Ascending aorta (tissue), 2 donors: Measurements from ENCODE around the gene SLC39A7. TPM values are rescaled to one million over a fixed set of nuclear protein-coding genes. Genes with fewer than 3 reads are reported as not detected.

Source experiments
- DNase-seq, 2 donors: peaks; one replicate each; pipeline ENCODE4 v3.0.0-alpha.2; 2019; ENCODE audit warnings: low spot score in 2 of 2
- H3K27ac ChIP-seq, 2 donors: fragments of 200-600 bp; sonication (generic); one replicate each; pipeline ENCODE4 v1.5.1; 2016 to 2017; ENCODE audit warnings: mild to moderate bottlenecking in 1 of 2
- H3K27me3 ChIP-seq: fragments of 200-600 bp; sonication (generic); one replicate; pipeline ENCODE4 v1.5.1; 2017
- H3K36me3 ChIP-seq, 2 donors: fragments of 200-600 bp; sonication (generic); one replicate each; pipeline ENCODE4 v1.5.1; 2016
- H3K4me1 ChIP-seq, 2 donors: fragments of 200-600 bp; sonication (generic); one replicate each; pipeline ENCODE4 v1.5.1; 2016 to 2017; ENCODE audit warnings: mild to moderate bottlenecking in 1 of 2
- H3K4me3 ChIP-seq, 2 donors: fragments of 200-600 bp; sonication (generic); one replicate each; pipeline ENCODE4 v1.5.1; 2016 to 2017; ENCODE audit warnings: mild to moderate bottlenecking in 1 of 2
- H3K9me3 ChIP-seq, 2 donors: fragments of 200-600 bp; sonication (generic); one replicate each; pipeline ENCODE4 v1.5.1; 2016
- CTCF ChIP-seq, 3 experiments: fragments of 200-600 bp in 2 of 3; fragments of 450-650 bp in 1 of 3; sonication (generic) in 2 of 3; IDR thresholded peaks; one replicate each; pipeline ENCODE4 v1.5.1; 2016 to 2019; ENCODE audit warnings: antibody characterized with exemption in 3 of 3, mild to moderate bottlenecking in 1 of 3, moderate library complexity in 1 of 3
- intact Hi-C: fragments of 100-400 bp; cut with DNase I; formaldehyde crosslinking; loops from one replicate; pipeline ENCODE4 v1.15.1; 2023
- total RNA-seq: library from RNA; depleted of rRNA; stranded (reverse); fragments of >200 nt; gene quantifications from one replicate; pipeline ENCODE4 v1.1.0, GENCODE V29; 2016

Gene SLC39A7
- total RNA-seq, 1 donor from 2014 or later, result 59.7 TPM

- Histone ChIP-seq H3K4me1 (no peaks in the 10 kb centered on the region), H3K36me3 (no peaks in the 10 kb centered on the region), H3K27me3 (no peaks in the 10 kb centered on the region), H3K4me3 (no peak overlapping the region), H3K9me3 (no peaks in the 10 kb centered on the region), H3K27ac (no peak overlapping the region)
- intact Hi-C loops, result no loop called here
- no peak for DNase-seq
- no peak for TF ChIP-seq CTCF (IDR thresholded peaks at IDR 0.05)
Measured at GRCh38 chr6:33171880-33172687, 28.6 kb upstream of the SLC39A7 start.

GRCh38 chr6:33172688-33173534 is 27.8 kb upstream of the SLC39A7 start:
- Histone ChIP-seq H3K27me3 (no peaks in the 10 kb centered on the region), H3K4me3 (no peak overlapping the region), H3K4me1 (no peaks in the 10 kb centered on the region), H3K9me3 (no peaks in the 10 kb centered on the region), H3K36me3 (no peaks in the 10 kb centered on the region), H3K27ac (no peak overlapping the region)
- intact Hi-C loops, result no loop called here
- DNase-seq, result no peak
- TF ChIP-seq CTCF (IDR thresholded peaks at IDR 0.05), result peak in 1 of 3 experiments; percentile 34

- Histone ChIP-seq H3K36me3 (no peaks in the 10 kb centered on the region), H3K4me1 (no peaks in the 10 kb centered on the region), H3K4me3 (no peak overlapping the region), H3K27me3 (no peaks in the 10 kb centered on the region), H3K27ac (no peak overlapping the region), H3K9me3 (no peaks in the 10 kb centered on the region)
- no peak for TF ChIP-seq CTCF (IDR thresholded peaks at IDR 0.05)
- no peak for DNase-seq
- intact Hi-C loops, result no loop called here
Measured at GRCh38 chr6:33173535-33174180, 27.0 kb upstream of the SLC39A7 start.

- H3K27ac ChIP-seq, result no peak overlapping the region
- no peaks in the 10 kb centered on the region for H3K9me3 ChIP-seq
- no peaks in the 10 kb centered on the region for H3K36me3 ChIP-seq
- no peaks in the 10 kb centered on the region for H3K27me3 ChIP-seq
- TF ChIP-seq CTCF (IDR thresholded peaks at IDR 0.05), result no peak
- no peaks in the 10 kb centered on the region for H3K4me1 ChIP-seq
- intact Hi-C loops, result no loop called here
- no peak overlapping the region for H3K4me3 ChIP-seq
- DNase-seq, result no peak
Measured at GRCh38 chr6:33174784-33175183, 25.9 kb upstream of the SLC39A7 start.

GRCh38 chr6:33175436-33176069 is 25.1 kb upstream of the SLC39A7 start:
- Histone ChIP-seq H3K27me3 (no peaks in the 10 kb centered on the region), H3K27ac (no peak overlapping the region), H3K36me3 (no peaks in the 10 kb centered on the region), H3K4me1 (no peaks in the 10 kb centered on the region), H3K4me3 (no peak overlapping the region), H3K9me3 (no peaks in the 10 kb centered on the region)
- intact Hi-C loops, result no loop called here
- no peak for TF ChIP-seq CTCF (IDR thresholded peaks at IDR 0.05)
- DNase-seq, result no peak
